Measurements from ENCODE around the gene HIBCH.

DNA sequence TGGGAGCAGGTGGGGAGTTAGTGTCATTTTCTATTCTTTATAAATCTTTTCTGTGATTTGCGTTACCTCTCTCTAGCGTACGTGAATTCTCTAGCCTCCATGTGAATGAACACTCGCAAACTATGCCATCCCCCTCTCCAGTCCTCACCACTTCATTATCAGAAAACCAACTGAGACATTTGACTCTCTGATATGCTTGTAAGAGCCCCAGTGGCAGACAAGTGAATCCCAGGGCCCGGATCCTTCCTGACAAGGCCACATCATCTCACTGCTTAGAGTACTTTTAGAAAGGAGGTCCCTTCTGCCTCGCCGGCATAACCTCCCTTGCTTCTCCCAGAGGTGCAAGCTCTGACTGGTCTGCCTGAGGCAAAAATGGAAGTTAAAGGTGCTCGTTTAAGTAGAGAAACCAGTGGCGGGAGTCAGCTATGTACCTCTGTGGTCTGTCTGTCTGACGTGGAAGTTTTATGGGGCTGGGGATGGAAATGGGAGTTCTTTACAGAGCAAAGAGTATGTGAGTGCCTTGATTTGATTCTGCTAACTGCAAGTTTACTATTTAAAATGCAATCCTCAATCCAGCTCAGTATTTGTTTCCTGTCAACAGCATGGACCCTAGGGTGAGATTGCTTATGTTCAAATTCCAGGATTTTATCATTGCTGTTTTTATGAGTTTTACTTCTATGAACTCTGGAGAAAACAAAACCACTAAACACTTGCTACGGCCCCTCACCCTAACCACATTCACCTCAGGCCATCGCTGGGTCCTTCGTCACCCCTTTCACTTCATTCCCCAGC, 142.2 kb downstream of the HIBCH start:
- no peak for TF ChIP-seq KDM1A (IDR thresholded peaks at IDR 0.05; ENCODE audit: low read depth)
- TF ChIP-seq, protein P1, sequence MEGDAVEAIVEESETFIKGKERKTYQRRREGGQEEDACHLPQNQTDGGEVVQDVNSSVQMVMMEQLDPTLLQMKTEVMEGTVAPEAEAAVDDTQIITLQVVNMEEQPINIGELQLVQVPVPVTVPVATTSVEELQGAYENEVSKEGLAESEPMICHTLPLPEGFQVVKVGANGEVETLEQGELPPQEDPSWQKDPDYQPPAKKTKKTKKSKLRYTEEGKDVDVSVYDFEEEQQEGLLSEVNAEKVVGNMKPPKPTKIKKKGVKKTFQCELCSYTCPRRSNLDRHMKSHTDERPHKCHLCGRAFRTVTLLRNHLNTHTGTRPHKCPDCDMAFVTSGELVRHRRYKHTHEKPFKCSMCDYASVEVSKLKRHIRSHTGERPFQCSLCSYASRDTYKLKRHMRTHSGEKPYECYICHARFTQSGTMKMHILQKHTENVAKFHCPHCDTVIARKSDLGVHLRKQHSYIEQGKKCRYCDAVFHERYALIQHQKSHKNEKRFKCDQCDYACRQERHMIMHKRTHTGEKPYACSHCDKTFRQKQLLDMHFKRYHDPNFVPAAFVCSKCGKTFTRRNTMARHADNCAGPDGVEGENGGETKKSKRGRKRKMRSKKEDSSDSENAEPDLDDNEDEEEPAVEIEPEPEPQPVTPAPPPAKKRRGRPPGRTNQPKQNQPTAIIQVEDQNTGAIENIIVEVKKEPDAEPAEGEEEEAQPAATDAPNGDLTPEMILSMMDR (IDR thresholded peaks at IDR 0.05): no peak
- no peak for TF ChIP-seq NFE2L2 (conservative IDR thresholded peaks at IDR 0.05; ENCODE audit: low read length)
- no peak for TF ChIP-seq EP300 (IDR thresholded peaks at IDR 0.05)
- TF ChIP-seq, protein P2, sequence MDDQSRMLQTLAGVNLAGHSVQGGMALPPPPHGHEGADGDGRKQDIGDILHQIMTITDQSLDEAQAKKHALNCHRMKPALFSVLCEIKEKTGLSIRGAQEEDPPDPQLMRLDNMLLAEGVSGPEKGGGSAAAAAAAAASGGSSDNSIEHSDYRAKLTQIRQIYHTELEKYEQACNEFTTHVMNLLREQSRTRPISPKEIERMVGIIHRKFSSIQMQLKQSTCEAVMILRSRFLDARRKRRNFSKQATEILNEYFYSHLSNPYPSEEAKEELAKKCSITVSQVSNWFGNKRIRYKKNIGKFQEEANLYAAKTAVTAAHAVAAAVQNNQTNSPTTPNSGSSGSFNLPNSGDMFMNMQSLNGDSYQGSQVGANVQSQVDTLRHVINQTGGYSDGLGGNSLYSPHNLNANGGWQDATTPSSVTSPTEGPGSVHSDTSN (IDR thresholded peaks at IDR 0.05): no peak
- TF ChIP-seq POLR2A (IDR thresholded peaks at IDR 0.05; ENCODE audit: low read length): no peak
- no peak for TF ChIP-seq GATA3 (IDR thresholded peaks at IDR 0.05; ENCODE audit: borderline replicate concordance)
- no peak for TF ChIP-seq SMC3 (IDR thresholded peaks at IDR 0.05)
- no peak for TF ChIP-seq CHD2 (IDR thresholded peaks at IDR 0.05; ENCODE audit: low read length, partially characterized antibody)
- TF ChIP-seq, protein P3, sequence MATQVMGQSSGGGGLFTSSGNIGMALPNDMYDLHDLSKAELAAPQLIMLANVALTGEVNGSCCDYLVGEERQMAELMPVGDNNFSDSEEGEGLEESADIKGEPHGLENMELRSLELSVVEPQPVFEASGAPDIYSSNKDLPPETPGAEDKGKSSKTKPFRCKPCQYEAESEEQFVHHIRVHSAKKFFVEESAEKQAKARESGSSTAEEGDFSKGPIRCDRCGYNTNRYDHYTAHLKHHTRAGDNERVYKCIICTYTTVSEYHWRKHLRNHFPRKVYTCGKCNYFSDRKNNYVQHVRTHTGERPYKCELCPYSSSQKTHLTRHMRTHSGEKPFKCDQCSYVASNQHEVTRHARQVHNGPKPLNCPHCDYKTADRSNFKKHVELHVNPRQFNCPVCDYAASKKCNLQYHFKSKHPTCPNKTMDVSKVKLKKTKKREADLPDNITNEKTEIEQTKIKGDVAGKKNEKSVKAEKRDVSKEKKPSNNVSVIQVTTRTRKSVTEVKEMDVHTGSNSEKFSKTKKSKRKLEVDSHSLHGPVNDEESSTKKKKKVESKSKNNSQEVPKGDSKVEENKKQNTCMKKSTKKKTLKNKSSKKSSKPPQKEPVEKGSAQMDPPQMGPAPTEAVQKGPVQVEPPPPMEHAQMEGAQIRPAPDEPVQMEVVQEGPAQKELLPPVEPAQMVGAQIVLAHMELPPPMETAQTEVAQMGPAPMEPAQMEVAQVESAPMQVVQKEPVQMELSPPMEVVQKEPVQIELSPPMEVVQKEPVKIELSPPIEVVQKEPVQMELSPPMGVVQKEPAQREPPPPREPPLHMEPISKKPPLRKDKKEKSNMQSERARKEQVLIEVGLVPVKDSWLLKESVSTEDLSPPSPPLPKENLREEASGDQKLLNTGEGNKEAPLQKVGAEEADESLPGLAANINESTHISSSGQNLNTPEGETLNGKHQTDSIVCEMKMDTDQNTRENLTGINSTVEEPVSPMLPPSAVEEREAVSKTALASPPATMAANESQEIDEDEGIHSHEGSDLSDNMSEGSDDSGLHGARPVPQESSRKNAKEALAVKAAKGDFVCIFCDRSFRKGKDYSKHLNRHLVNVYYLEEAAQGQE (IDR thresholded peaks at IDR 0.05): no peak
- TF ChIP-seq RFX5 (IDR thresholded peaks at IDR 0.05): no peak
- no peak for TF ChIP-seq CEBPB (IDR thresholded peaks at IDR 0.05)

Measured in A549 (cell line).